OCI-LY7 (cell line): Measurements from ENCODE around the gene ROBO1.

Source experiments
- CTCF ChIP-seq: fragments of 200-600 bp; sonication (generic); conservative IDR thresholded peaks from 2 replicates; pipeline ENCODE4 v1.5.1; 2014; ENCODE audit warnings: mild to moderate bottlenecking, antibody characterized with exemption, low read length, moderate library complexity, mixed read lengths
- EZH2phosphoT487 ChIP-seq: fragments of 200-600 bp; sonication (generic); IDR thresholded peaks from 2 replicates; pipeline ENCODE4 v1.6.1; 2018; ENCODE audit warnings: low read depth, borderline replicate concordance, mild to moderate bottlenecking, mixed run types, antibody characterized with exemption, low read length, moderate library complexity, mixed read lengths

- no peak for TF ChIP-seq CTCF
- no peak for TF ChIP-seq EZH2phosphoT487
Observed at GRCh38 chr3:79028916-79029315, 738.9 kb downstream of the ROBO1 start.
